SIG-M5 treated with dmso at 0.1 percent for 504 hours (cell line): Measurements from ENCODE around the gene CYTH3.

ENCODE experiments used
- DNase-seq: peaks from one replicate; lab custom pipeline; 2025; ENCODE audit not compliant: unreplicated experiment; lab: John Stamatoyannopoulos, UW

CYTH3 gene

GRCh38 chr7:6168477-6168868 is 104.0 kb downstream of the CYTH3 start:
- no peak for DNase-seq

GRCh38 chr7:6167587-6168476 is 104.6 kb downstream of the CYTH3 start:
- no peak for DNase-seq

DNA sequence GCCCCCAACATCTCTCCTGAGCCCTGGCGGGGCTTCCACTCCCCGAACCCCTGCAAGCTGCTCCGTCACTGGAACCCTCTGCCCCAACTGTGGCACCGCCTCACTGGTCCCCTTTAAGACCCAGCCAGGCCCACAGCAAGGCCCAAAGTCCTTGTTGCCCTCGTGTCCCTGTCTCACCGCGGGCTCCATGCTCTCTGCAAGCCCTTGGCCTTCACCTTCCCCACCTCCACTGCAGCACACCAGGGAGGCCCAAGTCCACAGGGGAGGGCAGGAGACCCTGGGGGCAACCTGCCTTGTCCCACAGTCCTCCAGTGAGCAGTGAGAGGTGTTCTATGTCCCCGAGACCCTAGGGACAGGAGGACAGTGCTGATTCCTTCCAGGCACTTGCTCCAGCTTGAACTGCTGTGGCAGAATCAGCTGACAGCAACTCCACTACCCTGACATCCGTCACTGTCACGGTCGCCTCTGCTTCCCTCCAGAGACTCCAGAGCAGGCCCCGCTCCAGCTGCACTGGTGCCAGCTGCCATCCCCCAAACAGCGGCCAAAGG is 105.3 kb downstream of the CYTH3 start:
- no peak for DNase-seq

DNA sequence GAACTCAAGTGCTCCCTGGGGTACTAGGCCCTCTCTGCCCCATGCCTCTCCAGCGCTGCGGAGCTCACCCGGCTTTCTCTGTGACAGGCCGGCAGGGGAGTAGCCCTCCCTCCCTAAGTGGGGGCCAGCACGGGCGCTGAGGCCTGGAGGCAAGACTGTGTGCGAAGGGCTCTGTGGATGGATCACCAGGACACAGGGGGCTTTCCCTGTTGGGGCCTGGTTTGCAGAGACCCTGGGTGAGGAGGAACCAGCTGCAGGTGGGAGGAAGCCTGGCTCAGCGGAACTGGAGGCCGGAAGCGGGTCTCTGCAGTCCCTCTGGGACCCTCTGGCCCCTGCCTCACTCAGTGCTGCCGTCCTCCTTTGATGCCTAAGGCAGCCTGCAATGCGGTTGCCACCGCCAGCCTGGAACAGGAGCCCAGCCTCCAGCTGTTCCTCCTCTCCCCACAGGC is 106.0 kb downstream of the CYTH3 start:
- no peak for DNase-seq

- no peak for DNase-seq
Measured at GRCh38 chr7:6165521-6166320, 106.7 kb downstream of the CYTH3 start.

DNA sequence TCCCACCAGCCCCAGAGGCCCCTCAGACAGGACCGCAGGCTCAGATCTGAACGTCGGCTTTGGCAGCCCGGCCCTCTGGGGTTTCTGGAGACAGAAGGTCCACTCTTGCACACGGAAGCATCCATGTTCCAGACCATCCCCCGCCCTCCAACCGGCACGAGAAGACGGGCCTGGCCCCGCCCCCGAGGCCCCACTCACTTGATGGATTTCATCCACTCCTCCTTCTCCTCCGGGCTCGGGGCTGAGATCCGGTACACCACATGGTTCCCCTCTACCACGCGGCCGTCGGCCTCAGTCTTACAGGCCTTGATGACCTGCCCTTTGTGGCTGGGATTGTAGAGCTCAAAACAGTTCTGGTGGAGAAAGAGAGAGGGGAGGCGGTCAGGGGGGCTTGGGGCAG is 107.3 kb downstream of the CYTH3 start:
- no peak for DNase-seq

- DNase-seq: no peak
Measured at GRCh38 chr7:6164491-6164890, 107.9 kb downstream of the CYTH3 start.

- no peak for DNase-seq
Measured at GRCh38 chr7:6164010-6164409, 108.4 kb downstream of the CYTH3 start.

DNA sequence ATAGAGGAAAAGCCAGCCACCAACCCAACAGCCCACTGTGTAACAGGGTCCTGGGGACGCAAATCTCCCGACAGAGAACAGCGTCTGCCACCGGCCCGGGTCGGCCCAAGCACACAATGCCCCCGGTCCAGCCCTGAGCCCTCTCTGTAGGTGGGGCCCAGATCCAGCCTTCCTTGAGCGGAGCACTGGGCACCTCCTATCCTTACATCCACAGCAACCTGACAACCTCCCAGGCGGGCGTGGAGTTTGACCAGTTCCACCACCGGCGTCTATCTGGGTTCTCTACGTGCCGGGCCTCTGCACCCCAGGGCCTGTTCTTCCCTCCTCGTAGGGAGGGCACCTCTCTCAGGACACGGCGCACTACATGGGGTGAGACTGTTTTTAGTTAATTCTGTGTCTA is 109.0 kb downstream of the CYTH3 start:
- DNase-seq: no peak

- no peak for DNase-seq
Measured at GRCh38 chr7:6162650-6163366, 109.6 kb downstream of the CYTH3 start.

DNA sequence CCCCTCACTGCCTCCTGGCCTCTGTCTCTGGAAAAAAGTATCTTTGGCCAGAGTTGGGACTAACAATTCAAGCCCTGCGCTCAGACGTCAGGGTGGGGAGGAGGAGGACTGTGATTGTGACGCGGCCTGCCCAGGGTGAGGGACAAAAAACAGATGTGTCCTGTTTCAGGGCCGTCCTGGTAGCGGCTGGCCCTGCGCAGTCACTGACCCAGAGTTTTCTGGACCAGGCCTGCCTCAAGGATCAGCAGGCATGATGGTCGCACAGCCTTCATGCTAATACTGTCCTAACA is 110.1 kb downstream of the CYTH3 start:
- no peak for DNase-seq

- no peak for DNase-seq
Measured at GRCh38 chr7:6161463-6162330, 110.7 kb downstream of the CYTH3 start.

GRCh38 chr7:6160191-6160623 is 112.2 kb downstream of the CYTH3 start:
- DNase-seq: no peak

DNA sequence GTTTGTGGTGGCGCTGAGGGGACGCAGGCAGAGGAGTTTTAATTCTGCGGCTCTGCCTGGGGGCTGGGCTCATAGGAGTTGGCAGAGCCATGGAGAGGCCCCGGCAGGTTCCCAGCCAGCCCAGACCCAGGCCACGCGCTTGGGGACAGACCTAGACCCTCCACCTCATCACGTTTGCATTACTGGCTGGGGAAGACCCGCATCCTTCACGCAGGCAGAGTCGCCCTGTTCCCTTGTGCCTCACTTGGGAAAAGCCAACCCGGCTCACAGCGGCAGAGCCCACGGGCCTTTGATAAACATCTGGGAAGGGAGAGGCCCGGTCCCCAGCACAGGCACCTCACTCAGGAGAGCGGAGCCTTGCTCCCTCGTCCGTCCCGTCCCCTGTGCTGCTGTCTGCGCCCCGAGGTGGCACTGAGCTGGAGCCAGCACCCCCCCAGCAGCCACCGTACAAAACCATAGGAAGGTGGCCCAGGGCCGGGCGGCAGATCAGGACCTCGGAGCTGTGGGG is 112.8 kb downstream of the CYTH3 start:
- DNase-seq: no peak

DNA sequence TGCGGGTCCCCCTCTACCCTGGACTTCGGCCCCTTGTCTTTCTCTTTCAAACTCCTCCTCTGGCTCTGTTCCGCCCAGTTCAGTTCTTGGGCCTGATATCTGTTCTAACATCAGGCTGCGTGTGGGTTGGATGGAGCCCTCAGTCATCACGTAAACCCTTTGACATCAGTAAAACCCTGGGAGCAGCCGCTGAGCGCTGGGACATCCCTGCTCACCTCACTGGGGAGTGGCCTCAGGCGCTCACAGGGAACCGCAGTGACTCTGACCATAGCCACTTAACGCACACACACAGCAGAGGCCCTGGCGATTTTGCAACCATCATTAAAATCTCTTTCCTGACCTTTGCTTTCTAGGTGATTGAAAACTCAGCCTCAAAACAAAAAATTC is 113.3 kb downstream of the CYTH3 start:
- DNase-seq: no peak

GRCh38 chr7:6158424-6159096 is 113.9 kb downstream of the CYTH3 start:
- no peak for DNase-seq

- DNase-seq: no peak
Measured at GRCh38 chr7:6157685-6158423, 114.6 kb downstream of the CYTH3 start.

DNA sequence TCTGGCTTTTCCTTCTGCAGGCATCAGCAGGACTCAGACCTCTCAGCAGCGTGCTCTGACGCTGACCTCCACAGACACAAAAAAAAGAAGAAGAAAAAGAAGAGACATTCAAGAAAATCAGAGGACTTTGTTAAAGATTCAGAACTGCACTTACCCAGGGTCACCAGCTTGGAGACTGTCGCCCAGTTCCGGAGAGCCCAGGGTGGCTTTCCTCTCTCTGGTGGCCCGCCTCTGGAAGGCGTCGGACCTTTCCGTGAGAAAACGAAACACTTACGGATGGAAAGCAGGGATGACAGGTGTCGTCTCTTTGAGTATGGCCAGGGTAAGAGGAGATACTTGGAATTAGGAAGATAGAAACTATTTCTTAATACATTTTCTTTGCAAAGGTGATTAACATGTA is 115.7 kb downstream of the CYTH3 start:
- no peak for DNase-seq

DNA sequence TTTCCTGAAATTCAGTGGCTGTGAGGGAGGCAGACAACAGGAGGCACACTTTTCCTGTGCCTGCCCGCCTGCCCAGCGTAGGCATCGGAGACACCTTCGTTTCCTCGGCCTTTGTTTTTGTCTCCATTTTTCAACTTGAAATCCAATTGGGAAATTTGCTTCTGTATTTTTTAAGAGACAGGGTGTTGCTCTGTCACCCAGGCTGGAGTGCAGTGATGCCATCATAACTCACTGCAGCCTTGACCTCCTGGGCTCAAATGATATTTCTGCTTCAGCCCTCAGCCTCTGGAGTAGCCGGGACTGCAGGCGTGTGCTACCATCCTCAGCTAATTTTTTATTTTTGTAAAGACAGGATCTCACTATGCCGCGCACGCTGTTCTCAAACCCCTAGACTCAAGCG is 116.8 kb downstream of the CYTH3 start:
- DNase-seq: no peak
